GM03348 (cell line): ENCODE measurements around the gene ANKDD1A.

Experiments used
- DNase-seq: peaks from one replicate; pipeline ENCODE4 v3.0.0; 2012; ENCODE audit warnings: low spot score

The ANKDD1A gene

GRCh38 chr15:64925335-64926330, 13.9 kb downstream of the ANKDD1A start:
- no peak for DNase-seq

- no peak for DNase-seq
Observed at GRCh38 chr15:64926661-64927060, 15.0 kb downstream of the ANKDD1A start.

DNA sequence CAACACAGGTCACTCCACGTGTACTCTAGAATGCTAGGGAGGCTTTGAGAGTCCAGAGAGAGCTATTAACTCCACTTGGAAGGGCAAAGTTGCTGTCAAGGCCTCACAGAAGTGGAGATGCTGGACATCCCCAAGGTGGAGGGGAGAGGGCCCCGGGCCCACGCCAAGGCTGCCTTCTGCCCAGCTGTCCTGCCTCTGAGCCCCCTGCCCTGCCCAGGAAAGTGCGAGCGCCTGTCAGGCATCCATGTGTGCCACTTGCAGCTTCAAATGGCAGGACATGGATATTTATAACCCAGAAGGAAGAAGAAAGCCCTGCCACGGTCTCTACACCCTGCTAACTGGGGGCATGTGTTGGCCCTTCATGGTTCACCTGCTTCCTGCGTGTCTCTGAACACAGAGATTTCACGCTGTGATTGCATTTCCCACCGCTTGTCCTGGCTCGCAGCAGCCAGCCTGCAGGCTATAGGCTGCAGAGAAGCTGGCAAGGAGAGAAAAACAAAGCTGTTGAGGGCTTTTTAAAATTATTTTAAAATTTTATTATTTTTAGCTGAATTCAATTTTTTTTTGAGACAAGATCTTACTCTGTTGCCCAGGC, 17.0 kb downstream of the ANKDD1A start:
- no peak for DNase-seq

GRCh38 chr15:64930019-64930652, 18.4 kb downstream of the ANKDD1A start:
- DNase-seq, result no peak

DNA sequence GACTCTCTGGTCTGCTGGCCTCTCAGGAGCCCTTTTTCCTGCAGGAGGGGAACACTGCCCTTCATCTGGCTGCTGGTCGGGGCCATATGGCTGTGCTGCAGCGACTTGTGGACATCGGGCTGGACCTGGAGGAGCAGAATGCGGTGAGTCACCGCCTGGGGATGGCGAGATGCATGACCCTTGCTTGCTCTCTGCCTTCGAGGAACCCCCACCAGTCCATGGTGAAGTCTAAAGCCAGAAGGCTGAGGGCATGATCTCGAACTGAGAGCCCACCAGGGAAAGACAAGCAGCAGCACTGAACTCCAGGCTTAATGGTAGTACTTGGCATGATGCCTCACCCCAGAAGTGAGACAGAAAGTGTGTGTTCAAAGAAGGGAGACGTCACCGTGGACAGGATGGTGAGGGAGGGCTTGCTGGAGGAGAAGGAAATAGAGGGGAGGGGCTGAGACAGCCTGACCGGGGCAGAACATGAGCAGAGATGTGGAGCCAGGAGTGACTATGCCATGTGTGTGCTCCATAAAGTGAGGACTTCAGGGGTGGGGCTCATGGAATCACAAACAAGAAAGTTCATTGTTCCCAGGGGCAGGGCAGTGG, 19.2 kb downstream of the ANKDD1A start:
- DNase-seq, result no peak

GRCh38 chr15:64931381-64931780, 19.7 kb downstream of the ANKDD1A start:
- DNase-seq, result no peak

GRCh38 chr15:64934023-64934422, 22.3 kb downstream of the ANKDD1A start:
- no peak for DNase-seq

DNA sequence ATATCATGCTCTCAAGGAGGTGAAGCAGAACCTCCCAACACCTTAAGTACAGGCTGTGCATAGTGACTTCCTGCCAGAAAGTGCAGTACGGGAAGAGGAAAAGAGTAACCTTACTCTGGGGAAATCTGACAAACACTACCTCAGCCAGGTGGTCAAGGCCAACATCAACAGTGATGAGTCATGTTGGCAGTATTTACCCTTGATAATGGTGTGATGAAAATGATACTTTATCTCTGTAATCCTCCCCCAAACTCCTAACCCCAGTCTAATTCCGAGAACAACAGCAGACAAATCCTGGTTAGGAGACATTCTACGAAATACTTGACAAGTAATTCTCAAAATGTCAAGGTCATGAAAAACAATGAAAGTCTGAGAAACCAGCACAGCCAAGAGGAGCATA, 26.5 kb downstream of the ANKDD1A start:
- no peak for DNase-seq

DNA sequence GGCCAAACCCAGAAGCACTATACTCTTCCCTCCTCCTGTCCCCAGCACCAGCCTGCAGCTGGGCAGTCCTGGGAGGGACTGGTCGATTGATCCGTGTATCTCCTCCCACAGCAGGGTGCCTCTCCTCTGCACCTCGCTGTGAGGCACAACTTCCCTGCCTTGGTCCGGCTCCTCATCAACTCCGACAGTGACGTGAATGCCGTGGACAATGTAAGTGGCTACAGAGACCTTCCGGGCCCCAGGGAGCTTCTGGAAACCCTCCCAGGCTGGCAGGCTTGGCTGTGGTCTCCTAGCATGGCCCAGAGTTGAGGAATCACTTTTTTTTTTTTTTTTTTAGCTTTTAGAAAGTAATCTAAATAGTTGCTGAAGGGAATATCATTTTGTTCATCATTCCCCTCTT, 30.7 kb downstream of the ANKDD1A start:
- no peak for DNase-seq

GRCh38 chr15:64943512-64944225, 32.0 kb downstream of the ANKDD1A start:
- DNase-seq, result no peak

- DNase-seq, result no peak
Observed at GRCh38 chr15:64944961-64945360, 33.3 kb downstream of the ANKDD1A start.

DNA sequence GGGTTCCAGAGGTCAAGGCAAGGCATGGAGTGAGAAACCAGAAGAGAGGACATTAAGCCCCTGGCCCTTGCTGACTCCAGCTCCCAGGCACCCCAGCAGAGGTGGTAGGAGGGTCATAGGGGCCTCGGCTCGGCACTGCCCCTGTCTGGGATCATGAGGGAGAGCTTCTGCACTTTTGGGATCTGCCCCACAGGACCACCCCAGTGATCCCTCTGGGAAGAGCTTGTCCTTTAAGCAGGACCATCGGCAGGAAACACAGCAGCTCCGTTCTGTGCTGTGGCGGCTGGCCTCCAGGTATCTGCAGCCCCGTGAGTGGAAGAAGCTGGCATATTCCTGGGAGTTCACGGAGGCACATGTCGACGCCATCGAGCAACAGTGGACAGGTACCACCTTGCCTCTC, 35.5 kb downstream of the ANKDD1A start:
- DNase-seq, result no peak

GRCh38 chr15:64948916-64949315, 37.2 kb downstream of the ANKDD1A start:
- DNase-seq, result no peak

DNA sequence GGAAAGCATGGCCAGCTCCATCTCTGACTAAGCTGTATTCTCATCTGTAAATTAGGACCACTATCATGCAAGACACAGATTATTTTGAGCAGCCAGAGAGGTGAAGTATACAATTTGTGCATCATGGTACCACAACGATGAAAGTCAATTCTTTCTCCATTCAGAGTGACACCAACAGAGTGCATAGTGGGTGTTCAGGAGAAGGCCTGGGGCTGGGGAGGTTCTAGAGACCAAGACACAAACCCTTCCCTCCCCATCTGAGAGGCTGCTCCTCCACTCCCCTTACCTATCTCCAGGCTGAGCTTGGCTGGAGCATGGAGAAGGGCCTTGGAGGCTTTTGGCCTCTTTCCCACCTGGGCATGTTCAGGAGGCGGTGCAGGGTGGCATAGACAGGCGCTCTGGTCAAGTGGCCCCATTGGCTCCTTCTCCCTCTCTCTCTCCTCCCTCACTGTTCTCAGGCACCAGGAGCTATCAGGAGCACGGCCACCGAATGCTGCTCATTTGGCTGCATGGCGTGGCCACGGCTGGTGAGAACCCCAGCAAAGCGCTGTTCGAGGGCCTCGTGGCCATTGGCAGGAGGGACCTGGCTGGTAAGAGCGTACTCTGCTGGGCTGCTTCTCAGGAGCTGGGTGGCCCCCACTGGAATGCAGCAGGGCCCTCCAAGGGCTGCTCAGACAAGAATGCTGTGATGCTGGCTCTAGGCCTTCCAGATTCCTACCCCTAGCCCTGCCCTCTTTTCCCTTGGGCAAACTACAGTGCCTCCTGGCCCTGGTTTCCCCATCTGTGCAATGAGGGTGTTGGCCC, 37.9 kb downstream of the ANKDD1A start:
- no peak for DNase-seq

- DNase-seq, result no peak
Observed at GRCh38 chr15:64950888-64951287, 39.2 kb downstream of the ANKDD1A start.

DNA sequence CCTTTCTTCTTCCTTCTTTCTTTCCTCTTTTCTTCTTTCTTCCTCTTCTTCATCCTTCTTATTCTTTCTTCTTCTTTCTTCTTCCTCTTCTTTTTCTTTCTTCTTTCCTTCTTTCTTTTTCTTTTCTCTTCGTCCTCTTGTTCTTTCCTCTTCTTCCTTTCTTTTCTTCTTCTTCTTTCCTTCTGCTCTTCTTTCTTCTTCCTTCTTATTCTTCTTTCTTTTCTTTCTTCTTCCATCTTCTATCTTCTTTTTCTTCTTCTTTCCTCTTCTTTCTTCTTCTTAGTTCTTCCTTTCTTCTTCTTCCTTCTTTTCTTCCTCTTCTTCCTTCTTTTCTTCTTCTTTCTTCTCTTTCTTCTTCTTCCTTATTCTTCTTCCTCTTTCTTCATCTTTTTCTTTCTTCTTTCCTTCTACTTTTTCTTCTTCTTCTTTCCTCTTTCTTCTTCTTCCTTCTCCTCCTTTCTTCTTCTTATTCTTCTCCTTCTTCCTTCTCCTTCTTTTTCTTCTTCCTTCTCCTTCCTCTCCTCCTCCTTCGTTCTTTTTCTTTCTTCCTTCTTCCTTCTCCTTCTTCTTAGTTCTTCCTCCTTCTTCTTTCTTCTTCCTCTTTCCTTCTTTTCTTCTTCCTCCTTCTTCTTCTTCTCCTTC, 40.2 kb downstream of the ANKDD1A start:
- no peak for DNase-seq

GRCh38 chr15:64954395-64954794, 42.7 kb downstream of the ANKDD1A start:
- no peak for DNase-seq

GRCh38 chr15:64959128-64959527, 47.4 kb downstream of the ANKDD1A start:
- no peak for DNase-seq

GRCh38 chr15:64960153-64960552, 48.5 kb downstream of the ANKDD1A start:
- no peak for DNase-seq

GRCh38 chr15:64961013-64961412, 49.3 kb downstream of the ANKDD1A start:
- no peak for DNase-seq

- no peak for DNase-seq
Observed at GRCh38 chr15:64969401-64969800, 57.7 kb downstream of the ANKDD1A start.
